Fibroblast of mammary gland (primary cell): ENCODE results near the gene ADAMTS3.

Experiments used
- DNase-seq: peaks from one replicate; pipeline ENCODE4 v3.0.0-alpha.2; 2010; ENCODE audit warnings: low read depth
- H3K4me3 ChIP-seq: 2 replicates; pipeline ENCODE4 v1.5.1; 2011; ENCODE audit warnings: low read depth, mild to moderate bottlenecking, low read length, moderate library complexity; ENCODE audit not compliant: control insufficient read depth
- TF ChIP-seq, protein P1 (sequence below): conservative IDR thresholded peaks from 2 replicates; pipeline ENCODE4 v1.5.1; 2011; ENCODE audit warnings: low read depth, low read length, inconsistent platforms; ENCODE audit not compliant: control insufficient read depth, insufficient read depth

ADAMTS3 gene

DNA sequence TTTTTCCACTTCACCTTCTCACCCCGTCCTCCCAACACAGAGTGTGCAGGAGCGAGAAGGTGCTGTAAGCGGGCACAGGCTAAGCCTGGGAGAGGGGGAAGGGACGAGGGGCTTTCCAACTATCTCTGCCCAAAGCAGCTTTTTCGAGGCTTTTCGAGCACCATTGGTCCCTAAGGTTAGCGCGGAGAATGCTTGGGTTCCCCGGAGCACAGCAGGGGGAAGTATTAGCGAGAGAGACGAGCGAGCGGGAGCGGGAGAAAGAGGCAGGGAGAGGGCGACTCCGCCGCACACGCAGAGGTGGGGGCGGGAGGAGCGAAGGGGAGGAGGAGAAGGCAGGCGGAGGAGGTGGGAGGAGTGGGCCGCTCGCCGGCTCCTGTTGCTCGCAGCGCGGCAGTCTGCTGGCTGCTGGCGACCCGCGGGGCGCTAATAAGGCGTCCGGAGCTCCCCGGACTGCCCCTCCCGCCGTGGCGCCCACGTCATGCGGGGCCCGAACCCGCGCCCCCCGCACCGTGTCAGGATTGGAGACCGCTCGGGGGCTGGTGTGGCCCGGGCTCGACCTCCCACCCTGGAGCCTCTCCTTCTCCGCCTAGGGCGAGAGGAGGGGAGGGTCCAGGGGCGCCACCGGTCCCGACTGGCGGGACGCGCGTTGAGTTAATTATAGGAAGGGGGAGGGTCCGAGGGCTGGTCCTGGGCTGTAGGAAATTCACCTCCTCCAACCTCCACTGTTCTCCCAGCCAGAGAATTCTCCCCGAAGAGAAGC, at the start of gene ADAMTS3:
TSS of gene ADAMTS3 (minus strand) at position 263 of the 760 bp plus-strand sequence. CDS start 459 bp downstream, outside the sequence.
- H3K4me3 ChIP-seq: peak within 1 kb of the TSS; percentile 80
- TF ChIP-seq, protein P1, sequence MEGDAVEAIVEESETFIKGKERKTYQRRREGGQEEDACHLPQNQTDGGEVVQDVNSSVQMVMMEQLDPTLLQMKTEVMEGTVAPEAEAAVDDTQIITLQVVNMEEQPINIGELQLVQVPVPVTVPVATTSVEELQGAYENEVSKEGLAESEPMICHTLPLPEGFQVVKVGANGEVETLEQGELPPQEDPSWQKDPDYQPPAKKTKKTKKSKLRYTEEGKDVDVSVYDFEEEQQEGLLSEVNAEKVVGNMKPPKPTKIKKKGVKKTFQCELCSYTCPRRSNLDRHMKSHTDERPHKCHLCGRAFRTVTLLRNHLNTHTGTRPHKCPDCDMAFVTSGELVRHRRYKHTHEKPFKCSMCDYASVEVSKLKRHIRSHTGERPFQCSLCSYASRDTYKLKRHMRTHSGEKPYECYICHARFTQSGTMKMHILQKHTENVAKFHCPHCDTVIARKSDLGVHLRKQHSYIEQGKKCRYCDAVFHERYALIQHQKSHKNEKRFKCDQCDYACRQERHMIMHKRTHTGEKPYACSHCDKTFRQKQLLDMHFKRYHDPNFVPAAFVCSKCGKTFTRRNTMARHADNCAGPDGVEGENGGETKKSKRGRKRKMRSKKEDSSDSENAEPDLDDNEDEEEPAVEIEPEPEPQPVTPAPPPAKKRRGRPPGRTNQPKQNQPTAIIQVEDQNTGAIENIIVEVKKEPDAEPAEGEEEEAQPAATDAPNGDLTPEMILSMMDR: no peak
- peak; percentile 49 for DNase-seq

DNA sequence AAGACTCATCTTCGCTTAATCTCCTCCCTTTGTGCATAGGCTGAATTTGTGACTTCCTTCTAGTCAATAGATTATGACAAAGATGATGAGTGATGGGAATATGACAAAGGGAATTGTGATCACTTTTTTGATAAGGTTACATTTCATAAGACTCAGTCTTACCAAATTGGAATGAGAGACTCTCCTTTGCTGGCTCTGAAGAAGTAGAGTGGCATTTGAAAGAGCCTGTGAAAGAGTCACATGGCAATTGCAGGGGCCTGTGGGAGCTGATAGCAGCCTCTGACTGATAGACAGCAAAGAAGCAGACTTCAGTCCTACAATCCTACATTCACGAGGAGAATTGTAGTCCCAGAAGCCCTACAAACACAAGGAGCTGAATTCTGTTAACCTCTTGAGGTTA, 44.9 kb upstream of the ADAMTS3 start:
- TF ChIP-seq, protein P1: no peak
- DNase-seq: no peak
- H3K4me3 ChIP-seq: no peak overlapping the region

DNA sequence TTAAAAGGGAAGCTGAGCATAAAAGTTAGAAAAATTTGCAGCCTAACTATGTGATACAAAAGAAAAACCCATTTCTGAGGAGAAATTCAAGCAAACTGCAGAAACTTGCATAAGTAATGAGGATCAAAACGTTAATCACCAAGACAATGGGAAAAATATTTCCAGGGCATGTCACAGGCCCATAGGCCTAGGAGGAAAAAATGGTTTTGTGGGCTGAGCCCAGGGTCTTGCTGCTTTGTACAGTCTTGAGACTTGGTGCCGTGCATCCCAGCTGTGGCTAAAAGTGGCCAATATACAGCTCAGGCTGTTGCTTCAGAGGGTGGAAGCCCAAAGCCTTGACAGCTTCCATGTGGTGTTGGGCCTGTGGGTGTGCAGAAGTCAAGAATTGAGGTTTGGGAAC, 37.7 kb upstream of the ADAMTS3 start:
- TF ChIP-seq, protein P1: no peak
- DNase-seq: no peak
- no peak overlapping the region for H3K4me3 ChIP-seq

DNA sequence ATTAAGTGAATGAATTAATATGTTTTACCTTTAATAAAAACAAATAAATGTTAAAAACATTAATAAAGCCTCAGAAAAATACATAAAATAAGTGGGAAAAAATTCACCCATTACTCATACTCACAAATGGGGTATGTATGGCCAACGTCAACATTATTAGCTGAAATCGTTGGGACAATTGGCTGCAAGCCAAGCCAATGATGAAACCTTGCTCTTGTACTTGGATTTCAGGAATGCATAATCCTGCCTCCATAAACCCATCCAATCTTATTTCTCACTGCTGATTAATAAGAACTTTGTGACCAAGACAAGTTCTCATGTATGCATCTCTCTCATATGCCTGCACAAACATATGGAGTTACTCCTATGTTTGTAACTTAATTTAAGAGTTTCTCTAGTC, 35.3 kb upstream of the ADAMTS3 start:
- TF ChIP-seq, protein P1: no peak
- H3K4me3 ChIP-seq: no peak overlapping the region
- peak; percentile 85 for DNase-seq

DNA sequence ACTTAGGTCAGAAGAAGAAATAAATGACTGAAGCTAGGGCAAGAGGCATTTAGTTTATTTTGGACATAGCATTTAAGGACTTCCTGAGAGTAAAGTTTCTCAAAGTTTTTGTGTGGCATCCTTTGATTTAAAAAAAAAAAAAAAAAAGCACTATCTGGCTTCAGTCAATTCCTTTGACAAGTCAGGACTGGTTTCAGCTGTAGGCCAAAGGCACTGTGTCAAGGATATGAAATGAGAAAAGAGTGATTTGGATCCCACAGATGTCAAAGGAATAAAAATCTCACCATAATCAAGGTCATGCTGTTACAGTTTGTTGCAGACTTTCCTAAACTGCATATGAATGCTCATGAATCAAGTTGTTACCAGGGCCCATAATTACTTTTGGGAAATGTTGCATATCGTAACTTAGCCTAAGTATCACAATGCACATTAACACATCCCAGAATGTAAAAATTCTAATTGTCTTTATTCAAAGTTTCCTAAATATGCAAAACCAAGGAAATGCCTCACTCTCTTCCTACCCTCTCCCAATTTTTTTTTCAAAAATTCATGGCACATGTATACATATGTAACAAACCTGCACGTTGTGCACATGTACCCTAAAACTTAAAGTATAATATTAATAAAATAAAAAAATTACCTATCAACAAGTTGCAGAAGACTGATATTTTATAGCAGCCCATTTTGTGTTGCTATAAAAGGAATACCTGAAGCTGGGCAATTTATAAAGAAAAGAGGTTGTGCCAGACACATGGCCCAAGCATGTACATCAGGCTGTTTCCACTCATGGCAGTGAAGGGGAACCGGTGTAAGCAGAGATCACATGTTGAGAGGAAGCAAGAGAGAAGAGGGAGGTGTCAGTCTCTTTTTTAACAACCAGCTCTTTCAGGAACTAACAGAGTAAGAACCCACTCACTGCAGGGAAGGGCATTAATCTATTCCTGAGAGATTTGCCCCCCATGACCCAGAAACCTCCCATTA, 33.7 kb upstream of the ADAMTS3 start:
- no peak overlapping the region for H3K4me3 ChIP-seq
- DNase-seq: no peak
- TF ChIP-seq, protein P1: no peak

DNA sequence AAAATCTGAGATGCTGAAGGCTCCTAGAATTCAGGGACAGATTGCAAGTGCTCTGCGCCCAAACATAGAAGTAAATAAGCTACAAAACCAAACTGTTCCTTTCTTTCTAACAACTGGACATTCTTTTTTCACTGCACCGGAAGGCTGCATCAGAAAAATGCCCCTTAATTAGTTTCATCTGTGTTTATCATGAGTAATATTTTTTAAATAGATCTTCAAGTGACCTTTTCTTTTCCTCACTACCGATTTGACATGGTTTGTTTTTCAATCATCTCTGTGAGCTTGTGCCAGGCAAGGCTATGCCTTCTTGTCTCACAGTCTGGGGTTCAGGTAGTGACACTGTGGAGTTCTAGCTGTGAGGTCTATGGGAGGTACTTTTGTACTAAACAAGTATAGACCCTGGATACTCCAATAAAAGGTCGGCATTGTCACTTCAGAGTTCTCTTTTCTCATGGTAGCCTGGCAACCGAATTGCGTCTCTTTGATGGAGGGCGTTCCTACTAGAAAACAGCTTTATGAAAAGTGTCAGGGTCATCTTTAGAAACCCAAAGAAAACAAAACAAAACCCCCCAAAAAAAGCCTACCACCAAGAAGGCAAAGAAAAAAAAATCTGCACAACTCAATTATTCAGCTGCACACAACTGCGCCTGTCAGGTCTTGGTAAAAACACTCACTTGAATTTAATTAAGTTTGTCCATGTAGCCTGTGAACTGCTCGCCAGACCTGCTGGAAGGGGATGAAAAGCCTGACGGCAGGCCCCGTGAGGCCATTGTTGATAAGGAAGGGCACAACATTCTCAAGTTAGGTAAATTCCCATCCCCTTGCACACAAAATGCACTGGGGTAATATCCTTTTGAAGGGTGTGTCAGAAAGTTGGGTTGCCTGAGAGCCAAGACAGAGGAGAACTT, 22.8 kb upstream of the ADAMTS3 start:
- TF ChIP-seq, protein P1: no peak
- no peak overlapping the region for H3K4me3 ChIP-seq
- DNase-seq: peak; percentile 47
